Small intestine (tissue), 7 donors: ENCODE results near the gene ZBTB21. TPM values are rescaled to one million over a fixed set of nuclear protein-coding genes. Genes with fewer than 3 reads are reported as not detected.

Experiments
- DNase-seq, 2 donors: peaks; one replicate each; pipeline versions ENCODE4 v3.0.0 to v3.0.0-alpha.2; 2013
- FAIRE-seq: peaks from 2 replicates; lab custom pipeline; 2012; peaks lifted over from hg19 to GRCh38; lab: Jason Lieb, UNC
- H3K27ac ChIP-seq, 3 donors: one replicate each; pipeline ENCODE4 v1.5.1; 2013; ENCODE audit warnings: low read length in 2 of 3, mild to moderate bottlenecking in 2 of 3, control low read depth in 1 of 3, inconsistent platforms in 1 of 3, low read depth in 1 of 3, moderate library complexity in 1 of 3
- H3K27me3 ChIP-seq, 3 donors: one replicate each; pipeline ENCODE4 v1.6.1; 2013; ENCODE audit warnings: low read length in 3 of 3, inconsistent platforms in 1 of 3; ENCODE audit not compliant: control insufficient read depth in 3 of 3, insufficient read depth in 3 of 3
- H3K36me3 ChIP-seq, 3 donors: one replicate each; pipeline ENCODE4 v1.6.1; 2013; ENCODE audit warnings: low read length in 3 of 3, inconsistent platforms in 1 of 3, low read depth in 1 of 3, mild to moderate bottlenecking in 1 of 3, moderate library complexity in 1 of 3; ENCODE audit not compliant: control insufficient read depth in 3 of 3, insufficient read depth in 2 of 3
- H3K4me1 ChIP-seq, 3 donors: one replicate each; pipeline ENCODE4 v1.6.1; 2013; ENCODE audit warnings: low read length in 2 of 3, inconsistent platforms in 1 of 3, low read depth in 1 of 3, mild to moderate bottlenecking in 1 of 3, moderate library complexity in 1 of 3; ENCODE audit not compliant: control insufficient read depth in 3 of 3, insufficient read depth in 2 of 3
- H3K4me3 ChIP-seq, 3 donors: one replicate each; pipeline ENCODE4 v1.5.1; 2013; ENCODE audit warnings: low read length in 3 of 3, control low read depth in 1 of 3, inconsistent platforms in 1 of 3, low read depth in 1 of 3, mild to moderate bottlenecking in 1 of 3, moderate library complexity in 1 of 3
- H3K9me3 ChIP-seq, 2 donors: one replicate each; pipeline ENCODE4 v1.6.1; 2013; ENCODE audit warnings: low read depth in 1 of 2, low read length in 1 of 2; ENCODE audit not compliant: control insufficient read depth in 2 of 2, insufficient read depth in 1 of 2
- WGBS, 3 donors: extraction: QIAGEN DNeasy Blood & Tissue Kit; methylation state at CpG; one replicate each; pipeline ENCODE4 v1.1.7; 2013; 5-methylcytosine and 5-hydroxymethylcytosine counted together
- polyA plus RNA-seq, 4 donors: library from polyadenylated mRNA; stranded (reverse) in 3 of 4; unstranded in 1 of 4; fragments of 200-250 nt in 3 of 4; fragments of 120-200 nt in 1 of 4; gene quantifications; one replicate each; pipeline versions ENCODE4 v1.2.1 to v1.2.3, GENCODE V29; 2013
- donor health status: healthy with polysubstance abuse.
- donor health status: control.
- donor health status: control.
- donor health status: Bipolar disorder and iron deficiency.
- donor health status: healthy.

ZBTB21 gene
- polyA plus RNA-seq, 4 donors = 1.4 to 11.0 (median 2.4) TPM

DNA sequence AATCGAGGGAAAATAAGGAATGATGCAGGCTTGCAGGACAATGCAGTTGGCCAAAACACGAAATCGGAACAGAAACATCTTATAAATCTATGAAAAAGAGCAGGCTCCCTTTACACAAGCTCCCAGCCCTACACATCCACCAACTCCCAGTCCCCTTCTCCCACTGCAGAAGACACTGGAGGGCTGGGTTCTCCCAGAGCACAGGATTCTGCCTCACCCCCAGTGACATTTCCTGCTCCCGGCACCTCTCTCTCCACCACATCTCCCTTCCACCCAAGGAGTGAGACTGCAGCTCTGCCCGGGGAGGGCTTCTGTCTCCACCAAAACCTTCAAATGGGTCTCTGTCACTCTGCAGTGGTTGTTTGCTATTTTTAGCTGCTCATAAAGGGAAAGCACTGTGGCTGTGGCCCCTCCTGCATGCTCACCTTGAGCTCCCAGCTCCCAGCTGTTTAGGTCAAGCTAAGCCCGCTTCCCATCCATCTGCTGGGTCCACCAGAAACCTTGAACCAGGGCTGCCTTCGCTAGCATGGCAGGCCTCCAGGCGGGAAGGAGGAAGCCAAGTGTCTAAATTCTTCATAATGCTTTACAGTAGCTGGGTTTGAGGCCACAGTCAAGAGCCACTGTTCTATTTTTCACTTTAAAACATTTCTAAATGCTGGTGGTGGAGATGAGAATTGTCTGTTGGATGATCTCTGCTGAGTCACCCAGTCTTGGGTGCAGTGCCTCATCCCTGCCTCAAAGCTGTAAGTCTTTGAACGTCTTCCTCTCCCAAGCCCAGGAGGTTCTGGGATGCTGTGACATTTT is 53.0 kb downstream of the ZBTB21 start:
- FAIRE-seq = no peak
- Histone ChIP-seq H3K27me3 (no peaks in the 10 kb centered on the region), H3K9me3 (no peaks in the 10 kb centered on the region), H3K4me3 (no peak overlapping the region), H3K4me1 (peaks cover 0 to 11% (median 10%) of the 10 kb centered on the region in 3 donors), H3K36me3 (no peaks in the 10 kb centered on the region), H3K27ac (peak overlapping the region in 1 of 3 donors; percentile 35)
- DNase-seq = no peak
- WGBS, 3 donors = 63 to 81% (median 75%) methylated on average over 9 of the region's 9 CpGs

- FAIRE-seq (no peak), DNase-seq (no peak)
- Histone ChIP-seq H3K27me3 (no peaks in the 10 kb centered on the region), H3K9me3 (no peaks in the 10 kb centered on the region), H3K36me3 (peaks cover 0 to 6% (median 0%) of the 10 kb centered on the region in 3 donors), H3K27ac (no peak overlapping the region), H3K4me1 (peaks cover 0 to 15% (median 10%) of the 10 kb centered on the region in 3 donors), H3K4me3 (no peak overlapping the region)
- WGBS, 3 donors = 80 to 91% (median 88%) methylated on average over 10 of the region's 10 CpGs
Measured at GRCh38 chr21:41955516-41955915, 54.6 kb downstream of the ZBTB21 start.

DNA sequence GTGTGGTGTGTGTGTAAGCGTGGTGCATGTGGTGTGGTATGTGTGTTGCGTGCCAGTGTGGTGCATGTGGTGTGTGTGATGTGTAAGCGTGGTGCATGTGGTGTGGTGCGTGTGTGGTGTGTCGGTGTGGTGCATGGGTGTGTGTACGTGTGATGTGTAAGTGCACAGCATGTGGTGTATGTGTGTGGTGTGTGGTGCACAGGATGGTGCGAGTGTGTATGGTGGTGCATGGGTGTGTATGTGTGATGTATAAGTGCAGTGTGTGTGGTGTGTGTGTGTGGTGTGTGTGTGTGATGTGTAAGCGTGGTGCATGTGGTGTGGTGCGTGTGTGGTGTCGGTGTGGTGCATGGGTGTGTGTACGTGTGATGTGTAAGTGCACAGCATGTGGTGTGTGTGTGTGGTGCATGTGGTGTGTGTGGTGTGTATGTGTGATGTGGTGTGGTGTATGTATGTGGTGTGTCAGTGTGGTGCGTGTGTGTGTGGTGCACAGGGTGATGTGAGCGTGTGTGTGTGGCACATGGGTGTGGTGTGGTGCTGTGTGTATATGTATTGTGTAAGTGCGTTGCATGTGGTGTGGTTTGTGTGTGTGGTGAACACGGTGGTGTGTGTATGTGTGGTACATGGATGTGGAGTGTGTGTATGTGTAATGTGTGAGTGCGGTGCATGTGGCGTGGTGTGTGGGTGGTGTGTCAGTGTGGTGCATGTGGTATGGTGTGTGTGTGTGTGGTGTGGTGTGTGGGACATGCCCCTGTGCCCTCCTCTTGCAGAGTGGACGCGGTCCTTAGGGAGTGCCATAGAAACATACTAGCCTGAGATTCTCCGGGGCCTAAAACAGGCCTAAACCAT is 55.3 kb downstream of the ZBTB21 start:
- 93 to 95% (median 93%) methylated on average over 20 of the region's 20 CpGs for WGBS, 3 donors
- no peak for DNase-seq
- Histone ChIP-seq H3K36me3 (peaks cover 0 to 11% (median 0%) of the 10 kb centered on the region in 3 donors), H3K9me3 (no peaks in the 10 kb centered on the region), H3K27ac (peak overlapping the region in 1 of 3 donors; percentile 6), H3K4me1 (peaks cover 0 to 15% (median 10%) of the 10 kb centered on the region in 3 donors), H3K4me3 (no peak overlapping the region), H3K27me3 (no peaks in the 10 kb centered on the region)
- no peak for FAIRE-seq

- Histone ChIP-seq H3K27me3 (no peaks in the 10 kb centered on the region), H3K4me3 (peak within 1 kb of the TSS; percentile 47 to 69 (median 50)), H3K4me1 (peaks cover 0 to 15% (median 10%) of the 10 kb centered on the region in 3 donors), H3K9me3 (no peaks in the 10 kb centered on the region), H3K27ac (peak within 1 kb of the TSS in 1 of 3 donors; percentile 45), H3K36me3 (peaks cover 0 to 11% (median 0%) of the 10 kb centered on the region in 3 donors)
- DNase-seq (peak; percentile 51 to 77), FAIRE-seq (no peak)
- WGBS, 3 donors = 4 to 15% (median 8%) methylated on average over 36 to 85 of the region's 85 CpGs
Measured at GRCh38 chr21:41953831-41954653, 56.1 kb downstream of the ZBTB21 start, which contains the start of gene C2CD2. Gene C2CD2 (minus strand): TSS chr21:41954018. CDS start chr21:41953648, 370 bp downstream.

DNA sequence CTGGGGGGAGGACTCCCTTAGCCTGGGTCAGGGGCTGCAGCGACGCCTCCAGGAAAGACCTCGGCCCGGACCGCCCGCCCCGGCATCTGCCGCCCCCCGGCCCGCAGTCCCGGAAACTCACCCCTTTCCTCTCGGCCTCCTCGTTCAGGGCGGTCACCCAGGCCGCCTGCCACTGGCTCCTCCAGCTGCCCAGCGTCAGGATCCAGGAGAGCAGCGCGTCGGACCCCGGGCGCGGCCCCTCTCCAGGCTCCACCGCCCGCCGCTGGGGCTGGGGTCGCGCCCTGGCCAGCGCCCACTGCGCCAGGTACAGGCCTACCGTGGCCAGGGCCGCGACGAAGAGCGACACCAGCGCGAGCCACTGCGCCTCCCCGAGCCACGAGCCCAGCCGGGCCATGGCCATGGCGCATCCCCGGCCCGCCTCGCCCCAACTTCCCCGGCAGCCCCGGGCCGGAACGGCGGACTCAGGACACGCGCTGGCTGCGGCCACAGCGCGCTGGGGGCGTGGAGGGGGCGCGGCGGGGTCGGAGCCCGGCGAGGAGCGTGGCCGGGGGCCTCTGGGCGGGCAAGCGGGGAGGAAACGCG is 56.8 kb downstream of the ZBTB21 start:
- H3K27ac ChIP-seq = peak overlapping the region in 1 of 3 donors; percentile 45
- peaks cover 0 to 15% (median 10%) of the 10 kb centered on the region in 3 donors for H3K4me1 ChIP-seq
- H3K36me3 ChIP-seq = peaks cover 0 to 11% (median 0%) of the 10 kb centered on the region in 3 donors
- H3K27me3 ChIP-seq = no peaks in the 10 kb centered on the region
- no peaks in the 10 kb centered on the region for H3K9me3 ChIP-seq
- H3K4me3 ChIP-seq = peak overlapping the region; percentile 47 to 69 (median 50)
- no peak for FAIRE-seq
- DNase-seq = peak in 1 of 2 donors; percentile 67
- 1 to 3% (median 2%) methylated on average over 48 to 67 of the region's 67 CpGs for WGBS, 3 donors

GRCh38 chr21:41952568-41953248 is 57.5 kb downstream of the ZBTB21 start:
- no peaks in the 10 kb centered on the region for H3K9me3 ChIP-seq
- DNase-seq (peak; percentile 16 to 36), FAIRE-seq (no peak)
- H3K4me3 ChIP-seq = peak overlapping the region; percentile 47 to 69 (median 50)
- peaks cover 0 to 15% (median 10%) of the 10 kb centered on the region in 3 donors for H3K4me1 ChIP-seq
- H3K27ac ChIP-seq = no peak overlapping the region
- WGBS, 3 donors = 35 to 42% (median 41%) methylated on average over 29 to 30 of the region's 30 CpGs
- H3K27me3 ChIP-seq = no peaks in the 10 kb centered on the region
- peaks cover 0 to 12% (median 0%) of the 10 kb centered on the region in 3 donors for H3K36me3 ChIP-seq

- Histone ChIP-seq H3K4me1 (peaks cover 0 to 15% (median 7%) of the 10 kb centered on the region in 3 donors), H3K9me3 (no peaks in the 10 kb centered on the region), H3K4me3 (no peak overlapping the region), H3K27ac (no peak overlapping the region), H3K36me3 (peaks cover 0 to 13% (median 0%) of the 10 kb centered on the region in 3 donors), H3K27me3 (no peaks in the 10 kb centered on the region)
- DNase-seq (no peak), FAIRE-seq (no peak)
- 91% methylated on average over 5 of the region's 5 CpGs for WGBS, 3 donors
Measured at GRCh38 chr21:41951876-41952567, 58.1 kb downstream of the ZBTB21 start.
